Activated T-helper 1 cell treated with anti-CD3 and anti-CD28 coated beads, Interleukin-2, amount 50 U/mL, for 16 hours (primary cell): ENCODE data around the gene CDON.
"Not testable (repeated sequence)": the region's sequence is repeated elsewhere in the genome, so short reads cannot be mapped to it uniquely, and the experiment has no call there.

Experiments used
- DNase-seq, 2 donors: peaks; one replicate each; pipeline ENCODE4 v3.0.0-alpha.2; 2020; ENCODE audit warnings: low read depth in 1 of 2, low spot score in 1 of 2

Gene CDON

GRCh38 chr11:125925804-125926203 lies 136.9 kb downstream of the CDON start:
- DNase-seq = no peak

DNA sequence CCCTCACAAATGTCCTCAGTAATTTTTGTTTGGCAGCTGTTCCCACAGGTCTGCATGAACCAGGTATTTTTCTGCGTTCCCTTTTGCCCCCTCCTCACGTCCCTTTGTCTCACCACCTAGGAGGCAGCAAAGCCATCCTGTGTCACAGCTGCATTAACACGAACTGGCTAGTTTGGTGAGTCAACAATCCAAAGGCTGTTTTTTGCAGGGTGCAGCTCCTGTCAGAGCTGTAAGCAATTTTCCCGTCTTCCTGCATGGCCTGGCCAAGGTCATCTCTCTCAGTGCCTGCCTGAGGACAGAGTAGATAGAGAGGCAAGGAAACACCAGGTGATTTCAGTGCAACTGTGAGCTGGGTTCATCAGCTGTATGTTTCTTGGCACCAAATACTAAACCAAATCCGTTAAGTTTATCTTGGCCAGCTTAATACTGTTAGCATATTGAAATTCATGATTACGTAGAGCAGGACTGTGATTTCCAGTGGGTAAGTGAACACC lies 137.4 kb downstream of the CDON start:
- no peak for DNase-seq

- DNase-seq = no peak
Measured at GRCh38 chr11:125924384-125925007, 138.2 kb downstream of the CDON start.

- no peak for DNase-seq
Measured at GRCh38 chr11:125923633-125924032, 139.0 kb downstream of the CDON start.

DNA sequence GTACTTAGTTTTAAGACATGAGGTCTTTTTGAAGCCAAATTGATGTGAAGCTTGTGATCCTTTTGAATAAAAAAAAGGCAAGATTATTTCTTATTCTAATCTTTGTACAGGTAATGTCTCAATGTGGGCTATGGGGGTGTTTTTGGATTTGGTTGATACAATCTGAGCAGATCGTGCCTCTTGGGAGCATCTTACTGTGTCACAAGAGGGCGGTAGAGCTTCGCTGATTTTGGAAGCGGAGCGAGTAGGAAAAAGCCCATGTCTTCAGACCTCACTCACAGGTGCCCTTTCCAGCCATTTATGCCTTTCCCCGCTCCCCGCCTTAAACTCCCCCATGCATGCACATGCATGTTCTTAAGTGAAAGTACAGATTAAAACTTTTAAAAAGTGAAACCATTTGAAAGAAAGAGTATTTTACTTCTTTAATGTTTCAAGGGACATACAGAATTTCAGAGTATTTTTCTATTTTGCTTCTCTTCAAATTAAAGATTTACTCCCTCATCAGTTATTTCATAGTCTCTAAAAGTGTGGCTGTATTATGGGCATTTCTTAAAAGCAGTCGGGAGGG lies 139.6 kb downstream of the CDON start:
- DNase-seq = no peak

DNA sequence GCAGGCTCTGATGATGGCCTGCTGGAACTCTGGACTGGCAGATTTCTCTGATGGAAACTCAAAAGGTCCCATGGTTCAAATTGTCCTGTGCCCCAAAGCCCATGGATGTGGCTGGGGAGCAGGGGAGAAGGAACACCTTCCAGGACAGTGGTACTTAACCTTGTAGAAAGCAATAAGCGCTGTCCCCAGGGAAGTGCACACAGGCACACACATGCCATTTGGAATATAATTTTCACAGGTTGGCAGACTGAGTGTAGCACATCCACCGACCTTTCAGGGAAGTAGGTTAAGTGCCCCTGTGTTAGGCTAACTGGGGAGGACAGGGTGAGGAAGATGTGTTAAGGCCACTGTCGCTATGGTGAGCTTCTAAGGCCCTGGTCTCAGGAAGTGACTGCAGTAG lies 140.5 kb downstream of the CDON start:
- no peak for DNase-seq

DNA sequence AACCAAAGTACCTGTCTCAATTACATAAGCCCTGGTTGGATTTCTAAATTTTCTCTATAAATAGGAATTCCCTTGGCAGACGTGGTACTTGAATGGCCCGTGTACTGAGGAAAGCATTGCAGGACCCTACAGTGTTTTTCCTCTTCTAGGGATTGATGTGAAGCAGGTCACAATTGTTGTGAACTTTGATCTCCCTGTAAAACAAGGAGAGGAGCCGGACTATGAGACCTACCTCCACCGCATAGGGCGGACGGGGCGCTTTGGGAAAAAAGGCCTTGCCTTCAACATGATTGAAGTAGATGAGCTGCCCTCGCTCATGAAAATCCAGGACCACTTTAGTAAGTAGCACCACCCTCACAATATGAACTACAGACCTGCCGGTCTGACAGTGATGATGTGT lies 141.6 kb downstream of the CDON start:
- no peak for DNase-seq

DNA sequence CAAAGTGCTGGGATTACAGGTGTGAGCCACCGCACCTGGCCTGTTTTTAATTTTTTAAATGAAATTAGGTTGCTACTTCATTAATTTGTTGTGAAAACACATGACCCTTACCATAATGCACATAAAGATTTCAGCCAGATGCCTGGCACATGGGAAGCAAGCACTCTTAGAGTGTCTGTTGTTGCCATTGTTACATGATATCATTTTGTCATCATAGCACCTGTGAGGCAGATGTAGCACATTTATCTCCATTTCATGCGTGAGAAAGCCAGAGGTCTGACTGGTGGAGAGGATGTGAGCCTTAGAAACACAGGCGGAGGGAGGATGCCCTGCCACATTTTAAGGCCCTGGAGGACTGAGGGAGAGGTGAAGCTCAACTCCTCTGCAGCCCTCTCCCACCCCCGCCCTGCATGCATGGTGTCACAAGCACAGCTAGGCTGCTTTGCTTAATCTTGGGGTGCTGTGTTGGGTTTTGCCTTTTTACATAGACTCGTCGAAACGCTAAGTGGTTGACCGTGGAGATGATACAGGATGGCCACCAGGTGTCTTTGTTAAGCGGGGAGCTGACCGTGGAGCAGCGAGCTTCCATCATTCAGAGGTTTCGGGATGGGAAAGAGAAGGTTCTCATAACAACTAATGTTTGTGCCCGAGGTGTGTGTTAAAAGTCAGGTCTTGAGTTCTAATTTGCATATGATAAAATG lies 144.4 kb downstream of the CDON start:
- no peak for DNase-seq

GRCh38 chr11:125916683-125917347 lies 145.9 kb downstream of the CDON start:
- no peak for DNase-seq

DNA sequence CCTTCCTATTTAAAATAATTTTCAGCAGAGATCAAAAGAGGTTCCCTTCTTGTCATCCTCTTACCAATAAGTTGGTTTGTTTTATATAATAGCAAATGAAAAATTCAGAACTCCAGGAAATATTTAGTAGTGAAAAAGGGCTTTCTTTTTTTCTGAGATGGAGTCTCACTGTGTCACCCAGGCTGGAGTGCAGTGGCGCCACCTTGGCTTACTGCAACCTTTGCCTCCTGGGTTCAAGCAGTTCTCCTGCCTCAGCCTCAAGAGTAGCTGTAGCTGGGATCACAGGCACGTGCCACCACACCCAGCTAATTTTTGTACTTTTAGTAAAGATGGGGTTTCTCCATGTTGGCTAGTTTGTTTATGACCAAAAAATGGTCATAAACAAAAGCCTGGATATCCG lies 148.1 kb downstream of the CDON start:
- not testable (repeated sequence) for DNase-seq

DNA sequence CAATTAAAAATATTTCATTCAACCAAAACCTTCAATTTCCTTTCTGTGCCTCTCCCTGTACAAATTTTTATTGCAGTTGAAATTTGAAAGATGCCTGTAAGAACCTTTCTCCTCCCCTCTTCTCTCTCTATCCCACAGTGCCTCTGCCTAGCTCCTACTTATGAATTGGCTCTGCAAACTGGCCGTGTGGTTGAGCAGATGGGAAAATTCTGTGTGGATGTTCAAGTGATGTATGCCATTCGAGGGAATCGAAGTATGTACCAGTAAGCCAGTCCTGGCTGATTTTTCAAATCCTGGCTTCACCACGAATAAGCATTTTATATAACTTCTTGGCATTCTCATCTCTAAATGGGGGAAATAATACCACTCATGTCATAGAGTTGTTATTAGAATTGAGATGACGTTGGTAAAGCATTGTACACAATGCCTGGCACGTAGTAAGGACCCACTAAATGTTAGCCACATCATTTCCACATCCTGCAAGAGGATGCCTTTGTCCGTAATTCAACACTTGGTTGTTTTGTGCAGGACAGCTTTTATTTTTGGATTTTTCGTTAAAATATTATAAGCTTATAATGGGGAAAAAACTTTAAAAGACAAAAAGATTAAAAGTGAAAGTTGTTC lies 152.3 kb downstream of the CDON start:
- no peak for DNase-seq
